Bronchial epithelial cell (primary cell): ENCODE measurements around the gene PEAK1. TPM values are rescaled to one million over a fixed set of nuclear protein-coding genes. Genes with fewer than 3 reads are reported as not detected.

Source experiments
- DNase-seq: peaks from one replicate; pipeline ENCODE4 v3.0.0-alpha.2; 2010; ENCODE audit warnings: low read depth
- FAIRE-seq: peaks from 2 replicates; lab custom pipeline; 2011; peaks lifted over from hg19 to GRCh38; lab: Jason Lieb, UNC
- H3K27me3 ChIP-seq: 2 replicates; pipeline ENCODE4 v1.5.1; 2011; ENCODE audit warnings: low read length; ENCODE audit not compliant: control insufficient read depth, insufficient read depth
- H3K36me3 ChIP-seq: 2 replicates; pipeline ENCODE4 v1.5.1; 2011; ENCODE audit warnings: low read length; ENCODE audit not compliant: control insufficient read depth, insufficient read depth
- H3K4me3 ChIP-seq: 2 replicates; pipeline ENCODE4 v1.5.1; 2011; ENCODE audit warnings: mild to moderate bottlenecking, low read depth, low read length, control low read depth
- CTCF ChIP-seq: IDR thresholded peaks from 2 replicates; pipeline ENCODE4 v1.5.1; 2011; ENCODE audit warnings: mild to moderate bottlenecking, moderate library complexity, low read length, control low read depth, inconsistent platforms; ENCODE audit not compliant: insufficient read depth, severe bottlenecking
- total RNA-seq: library from RNA; depleted of rRNA; stranded (reverse); fragments of >200 nt; gene quantifications from 2 replicates; pipeline ENCODE4 v1.2.1, GENCODE V29; 2014

PEAK1 gene
- total RNA-seq, 1 donor from 2014 or later = 3.7 TPM

GRCh38 chr15:77122576-77122975 lies 297.3 kb downstream of the PEAK1 start:
- FAIRE-seq (no peak), DNase-seq (no peak)
- Histone ChIP-seq H3K36me3 (no peaks in the 10 kb centered on the region), H3K27me3 (no peaks in the 10 kb centered on the region), H3K4me3 (no peak overlapping the region)
- TF ChIP-seq CTCF = no peak

GRCh38 chr15:77121599-77121998 lies 298.3 kb downstream of the PEAK1 start:
- H3K36me3 ChIP-seq = no peaks in the 10 kb centered on the region
- no peaks in the 10 kb centered on the region for H3K27me3 ChIP-seq
- FAIRE-seq = no peak
- no peak overlapping the region for H3K4me3 ChIP-seq
- DNase-seq = no peak
- TF ChIP-seq CTCF = no peak

GRCh38 chr15:77120576-77120975 lies 299.3 kb downstream of the PEAK1 start:
- FAIRE-seq (no peak), DNase-seq (no peak)
- TF ChIP-seq CTCF = no peak
- Histone ChIP-seq H3K4me3 (no peak overlapping the region), H3K27me3 (no peaks in the 10 kb centered on the region), H3K36me3 (no peaks in the 10 kb centered on the region)

GRCh38 chr15:77119446-77119845 lies 300.5 kb downstream of the PEAK1 start:
- no peak for TF ChIP-seq CTCF

GRCh38 chr15:77118882-77119321 lies 301.0 kb downstream of the PEAK1 start:
- no peak for FAIRE-seq
- Histone ChIP-seq H3K27me3 (no peaks in the 10 kb centered on the region), H3K4me3 (no peak overlapping the region), H3K36me3 (no peaks in the 10 kb centered on the region)
- TF ChIP-seq CTCF = peak; percentile 65
- peak; percentile 57 for DNase-seq

More at GRCh38 chr15:77119446-77119845, 300.5 kb downstream of the PEAK1 start:
- no peak for FAIRE-seq
- Histone ChIP-seq H3K4me3 (no peak overlapping the region), H3K36me3 (no peaks in the 10 kb centered on the region), H3K27me3 (no peaks in the 10 kb centered on the region)
- no peak for DNase-seq

GRCh38 chr15:77115179-77115578 lies 304.7 kb downstream of the PEAK1 start:
- FAIRE-seq (no peak), DNase-seq (no peak)
- Histone ChIP-seq H3K27me3 (no peaks in the 10 kb centered on the region), H3K4me3 (no peak overlapping the region), H3K36me3 (no peaks in the 10 kb centered on the region)
- TF ChIP-seq CTCF = no peak
